GM12878 (cell line): ENCODE measurements around the gene MSLN. TPM values are rescaled to one million over a fixed set of nuclear protein-coding genes. Genes with fewer than 3 reads are reported as not detected.

Source experiments
- BACH1 ChIP-seq: fragments of 450-650 bp; IDR thresholded peaks from 2 replicates; pipeline ENCODE4 v1.6.1; 2017; ENCODE audit warnings: mild to moderate bottlenecking, borderline replicate concordance
- BRCA1 ChIP-seq: IDR thresholded peaks from 2 replicates; pipeline ENCODE4 v1.6.1; 2011; ENCODE audit warnings: low read depth, low read length, improper control_type of control experiment
- CBX5 ChIP-seq: sonication (generic); IDR thresholded peaks from 2 replicates; pipeline ENCODE4 v1.6.1; 2016; ENCODE audit warnings: low read depth, moderate library complexity, mild to moderate bottlenecking, inconsistent platforms
- CUX1 ChIP-seq: IDR thresholded peaks from 2 replicates; pipeline ENCODE4 v1.6.1; 2012; ENCODE audit warnings: improper control_type of control experiment, low read depth, low read length; ENCODE audit not compliant: insufficient replicate concordance
- DPF2 ChIP-seq: fragments of 450-650 bp; IDR thresholded peaks from 2 replicates; pipeline ENCODE4 v1.6.1; 2017; ENCODE audit warnings: mild to moderate bottlenecking
- E4F1 ChIP-seq: fragments of 450-650 bp; IDR thresholded peaks from 2 replicates; pipeline ENCODE4 v1.6.1; 2018; ENCODE audit warnings: borderline replicate concordance, mild to moderate bottlenecking; ENCODE audit not compliant: partially characterized antibody
- GABPA ChIP-seq: IDR thresholded peaks from 2 replicates; pipeline ENCODE4 v1.6.1; 2014; ENCODE audit warnings: antibody characterized with exemption, low read depth, mild to moderate bottlenecking, inconsistent platforms
- HSF1 ChIP-seq: fragments of 150-350 bp; IDR thresholded peaks from 2 replicates; pipeline ENCODE4 v1.6.1; 2014; ENCODE audit warnings: mild to moderate bottlenecking, low read depth, low read length
- NFXL1 ChIP-seq: fragments of 450-650 bp; IDR thresholded peaks from 2 replicates; pipeline ENCODE4 v1.6.1; 2017; ENCODE audit warnings: antibody characterized with exemption, mild to moderate bottlenecking, borderline replicate concordance
- PAX8 ChIP-seq: fragments of 450-650 bp; IDR thresholded peaks from 2 replicates; pipeline ENCODE4 v1.6.1; 2017; ENCODE audit warnings: mild to moderate bottlenecking, moderate library complexity
- POLR2A ChIP-seq: IDR thresholded peaks from 2 replicates; pipeline ENCODE4 v1.6.1; 2011; ENCODE audit warnings: low read depth, mild to moderate bottlenecking, low read length
- RCOR1 ChIP-seq: conservative IDR thresholded peaks from 2 replicates; pipeline ENCODE4 v1.6.1; 2012; ENCODE audit warnings: low read depth, low read length, improper control_type of control experiment
- TBL1XR1 ChIP-seq: IDR thresholded peaks from 2 replicates; pipeline ENCODE4 v1.6.1; 2012; ENCODE audit warnings: low read depth, low read length, improper control_type of control experiment
- YY1 ChIP-seq: IDR thresholded peaks from 2 replicates; pipeline ENCODE4 v1.6.1; 2011; ENCODE audit warnings: low read depth, mild to moderate bottlenecking, low read length
- ZBTB11 ChIP-seq: fragments of 450-650 bp; formaldehyde crosslinking; IDR thresholded peaks from 2 replicates; pipeline ENCODE4 v1.5.0; 2022; ENCODE audit warnings: mild to moderate bottlenecking, missing genetic modification characterization
- ZNF217 ChIP-seq: fragments of 450-650 bp; IDR thresholded peaks from 2 replicates; pipeline ENCODE4 v1.6.1; 2017; ENCODE audit warnings: antibody characterized with exemption, mild to moderate bottlenecking
- polyA plus RNA-seq, 11 experiments: library from polyadenylated mRNA; depleted of rRNA in 4 of 11; unstranded in 6 of 11; stranded (reverse) in 5 of 11; fragments of >200 nt; fragmentation: Nextera tagmentation in 4 of 11; fragmentation: Illumina TruSeq in 1 of 11; extraction: Ambion mirVana in 4 of 11; extraction: Trizol in 1 of 11; gene quantifications; 1 replicate in 1 of 11; 2 replicates in 10 of 11; pipeline versions ENCODE4 v1.2.1 to v1.2.3, GENCODE V29; 2011 to 2016; ENCODE audit warnings: inconsistent platforms in 2 of 11, missing spikeins in 2 of 11, low read depth in 1 of 11
- total RNA-seq, 4 experiments: library from RNA; depleted of rRNA in 3 of 4; stranded (reverse); fragments of >200 nt in 3 of 4; fragmentation: Illumina TruSeq in 1 of 4; extraction: Trizol in 1 of 4; gene quantifications; 2 replicates each; pipeline versions ENCODE4 v1.2.1 to v1.2.3, GENCODE V29; 2013 to 2021

Gene MSLN
- total and polyA plus RNA-seq, 10 of the 15 experiments (the other 5 are each of a cell fraction or from before 2014, with no cell fraction given), result 0.08 TPM; not detected in 9

GRCh38 chr16:719815-720446 is 40.6 kb upstream of the MSLN start (continued):
- no peak for TF ChIP-seq ZNF217
- TF ChIP-seq E4F1, result no peak
- TF ChIP-seq CBX5, result no peak
- TF ChIP-seq TBL1XR1, result no peak
- TF ChIP-seq NFXL1, result no peak
- TF ChIP-seq HSF1, result no peak
- no peak for TF ChIP-seq RCOR1
- TF ChIP-seq ZBTB11 (CRISPR knock-in tag), result no peak
- no peak for TF ChIP-seq POLR2A
- TF ChIP-seq DPF2, result no peak
- no peak for TF ChIP-seq BACH1
- TF ChIP-seq CUX1, result no peak
- TF ChIP-seq BRCA1, result no peak
- 0 out of 2 replicates have a peak, but pooled peaks have one; percentile 11 for TF ChIP-seq YY1
- no peak for TF ChIP-seq PAX8
- no peak for TF ChIP-seq GABPA
